Rectal smooth muscle tissue (tissue), 1 donor: ENCODE results near the gene BLOC1S5.
"Not testable (repeated sequence)": the region's sequence is repeated elsewhere in the genome, so short reads cannot be mapped to it uniquely, and the experiment has no call there.

Source experiments
- H3K27ac ChIP-seq: one replicate; pipeline ENCODE4 v1.7.0; 2013; ENCODE audit warnings: low read depth, low read length, inconsistent platforms
- H3K27me3 ChIP-seq: one replicate; pipeline ENCODE4 v1.7.0; 2013; ENCODE audit warnings: low read length; ENCODE audit not compliant: control insufficient read depth, insufficient read depth
- H3K36me3 ChIP-seq: one replicate; pipeline ENCODE4 v1.7.0; 2013; ENCODE audit warnings: low read length; ENCODE audit not compliant: control insufficient read depth, insufficient read depth
- H3K4me1 ChIP-seq: one replicate; pipeline ENCODE4 v1.7.0; 2013; ENCODE audit warnings: low read length; ENCODE audit not compliant: control insufficient read depth, insufficient read depth
- H3K4me3 ChIP-seq: one replicate; pipeline ENCODE4 v1.7.0; 2013; ENCODE audit warnings: low read length
- H3K9ac ChIP-seq: one replicate; pipeline ENCODE4 v1.7.0; 2013; ENCODE audit warnings: low read length

Gene BLOC1S5

GRCh38 chr6:7996538-7997111, 67.6 kb downstream of the BLOC1S5 start:
- no peaks in the 10 kb centered on the region for H3K27me3 ChIP-seq
- no peak overlapping the region for H3K27ac ChIP-seq
- no peak overlapping the region for H3K4me3 ChIP-seq
- no peak overlapping the region for H3K9ac ChIP-seq
- peaks cover 18% of the 10 kb centered on the region for H3K4me1 ChIP-seq
- H3K36me3 ChIP-seq: no peaks in the 10 kb centered on the region

GRCh38 chr6:7993952-7994351, 70.2 kb downstream of the BLOC1S5 start:
- H3K4me3 ChIP-seq: no peak overlapping the region
- H3K9ac ChIP-seq: no peak overlapping the region

GRCh38 chr6:7993399-7993798, 70.8 kb downstream of the BLOC1S5 start:
- Histone ChIP-seq H3K36me3 (no peaks in the 10 kb centered on the region), H3K27me3 (no peaks in the 10 kb centered on the region), H3K4me3 (no peak overlapping the region), H3K4me1 (peaks cover 18% of the 10 kb centered on the region), H3K9ac (no peak overlapping the region), H3K27ac (no peak overlapping the region)

More at GRCh38 chr6:7993952-7994351, 70.2 kb downstream of the BLOC1S5 start:
- H3K36me3 ChIP-seq: no peaks in the 10 kb centered on the region
- peaks cover 18% of the 10 kb centered on the region for H3K4me1 ChIP-seq
- no peak overlapping the region for H3K27ac ChIP-seq
- H3K27me3 ChIP-seq: no peaks in the 10 kb centered on the region

- Histone ChIP-seq H3K27me3 (no peaks in the 10 kb centered on the region), H3K4me3 (no peak overlapping the region), H3K9ac (no peak overlapping the region), H3K27ac (no peak overlapping the region), H3K36me3 (no peaks in the 10 kb centered on the region), H3K4me1 (peaks cover 13% of the 10 kb centered on the region)
Measured at GRCh38 chr6:7992002-7992815, 72.0 kb downstream of the BLOC1S5 start.

GRCh38 chr6:7991536-7991935, 72.7 kb downstream of the BLOC1S5 start:
- Histone ChIP-seq H3K27me3 (no peaks in the 10 kb centered on the region), H3K27ac (no peak overlapping the region), H3K36me3 (no peaks in the 10 kb centered on the region), H3K4me3 (no peak overlapping the region), H3K9ac (no peak overlapping the region), H3K4me1 (peaks cover 8% of the 10 kb centered on the region)

GRCh38 chr6:7986219-7986618, 78.0 kb downstream of the BLOC1S5 start:
- Histone ChIP-seq H3K27ac (no peak overlapping the region), H3K27me3 (no peaks in the 10 kb centered on the region), H3K9ac (no peak overlapping the region), H3K4me3 (no peak overlapping the region), H3K36me3 (no peaks in the 10 kb centered on the region), H3K4me1 (no peaks in the 10 kb centered on the region)

- not testable (repeated sequence) for H3K36me3 ChIP-seq, H3K4me3 ChIP-seq, H3K4me1 ChIP-seq, H3K27me3 ChIP-seq, H3K9ac ChIP-seq, H3K27ac ChIP-seq
Measured at GRCh38 chr6:7983967-7984366, 80.2 kb downstream of the BLOC1S5 start.

GRCh38 chr6:7979831-7980230, 84.4 kb downstream of the BLOC1S5 start:
- Histone ChIP-seq H3K4me1 (peaks cover 2% of the 10 kb centered on the region), H3K36me3 (no peaks in the 10 kb centered on the region), H3K27me3 (no peaks in the 10 kb centered on the region), H3K4me3 (no peak overlapping the region), H3K9ac (no peak overlapping the region), H3K27ac (no peak overlapping the region)

GRCh38 chr6:7978736-7979135, 85.5 kb downstream of the BLOC1S5 start:
- H3K4me1 ChIP-seq: peaks cover 6% of the 10 kb centered on the region
- no peak overlapping the region for H3K9ac ChIP-seq
- H3K27me3 ChIP-seq: peaks cover 1% of the 10 kb centered on the region
- no peaks in the 10 kb centered on the region for H3K36me3 ChIP-seq
- H3K4me3 ChIP-seq: no peak overlapping the region
- H3K27ac ChIP-seq: no peak overlapping the region

- no peak overlapping the region for H3K9ac ChIP-seq
Measured at GRCh38 chr6:7976485-7977056, 87.6 kb downstream of the BLOC1S5 start.

GRCh38 chr6:7975764-7976146, 88.4 kb downstream of the BLOC1S5 start:
- H3K9ac ChIP-seq: no peak overlapping the region
- H3K27ac ChIP-seq: no peak overlapping the region
- no peak overlapping the region for H3K4me3 ChIP-seq
- no peaks in the 10 kb centered on the region for H3K36me3 ChIP-seq
- H3K27me3 ChIP-seq: peaks cover 1% of the 10 kb centered on the region
- H3K4me1 ChIP-seq: peaks cover 6% of the 10 kb centered on the region

More at GRCh38 chr6:7976485-7977056, 87.6 kb downstream of the BLOC1S5 start:
- H3K36me3 ChIP-seq: no peaks in the 10 kb centered on the region
- no peak overlapping the region for H3K4me3 ChIP-seq
- H3K4me1 ChIP-seq: peaks cover 6% of the 10 kb centered on the region
- H3K27me3 ChIP-seq: peaks cover 1% of the 10 kb centered on the region
- no peak overlapping the region for H3K27ac ChIP-seq

- H3K9ac ChIP-seq: no peak overlapping the region
- H3K27ac ChIP-seq: no peak overlapping the region
- H3K27me3 ChIP-seq: peaks cover 1% of the 10 kb centered on the region
- peak overlapping the region; percentile 17 for H3K4me3 ChIP-seq
- H3K36me3 ChIP-seq: no peaks in the 10 kb centered on the region
- H3K4me1 ChIP-seq: peaks cover 6% of the 10 kb centered on the region
Measured at GRCh38 chr6:7974938-7975763, 89.0 kb downstream of the BLOC1S5 start.
